LoVo (cell line): ENCODE results near the gene ERC2.

Experiments used
- DNase-seq: peaks from one replicate; pipeline ENCODE4 v3.0.0-alpha.2; 2016; ENCODE audit warnings: low spot score

Gene ERC2

GRCh38 chr3:55984626-55985025 is 483.6 kb downstream of the ERC2 start:
- no peak for DNase-seq

- DNase-seq: no peak
These were observed 489.3 kb downstream of the ERC2 start for GRCh38 chr3:55978953-55979352.

- DNase-seq: no peak
These were observed 493.7 kb downstream of the ERC2 start for GRCh38 chr3:55974421-55975165.

- no peak for DNase-seq
These were observed 498.6 kb downstream of the ERC2 start for GRCh38 chr3:55969634-55970033.

GRCh38 chr3:55968331-55968730 is 499.9 kb downstream of the ERC2 start:
- DNase-seq: no peak

GRCh38 chr3:55966566-55966965 is 501.7 kb downstream of the ERC2 start:
- no peak for DNase-seq

- DNase-seq: no peak
These were observed 502.5 kb downstream of the ERC2 start for GRCh38 chr3:55965776-55966175.

GRCh38 chr3:55964491-55964985 is 503.7 kb downstream of the ERC2 start:
- DNase-seq: no peak

GRCh38 chr3:55963601-55964000 is 504.7 kb downstream of the ERC2 start:
- no peak for DNase-seq

GRCh38 chr3:55959471-55960080 is 508.7 kb downstream of the ERC2 start:
- no peak for DNase-seq

GRCh38 chr3:55958605-55959004 is 509.7 kb downstream of the ERC2 start:
- no peak for DNase-seq

GRCh38 chr3:55955891-55956477 is 512.3 kb downstream of the ERC2 start:
- no peak for DNase-seq

- no peak for DNase-seq
These were observed 516.9 kb downstream of the ERC2 start for GRCh38 chr3:55951388-55951787.

GRCh38 chr3:55947406-55947805 is 520.9 kb downstream of the ERC2 start:
- DNase-seq: no peak

GRCh38 chr3:55946574-55947160 is 521.6 kb downstream of the ERC2 start:
- DNase-seq: no peak

- DNase-seq: no peak
These were observed 525.4 kb downstream of the ERC2 start for GRCh38 chr3:55942868-55943267.

- no peak for DNase-seq
These were observed 529.0 kb downstream of the ERC2 start for GRCh38 chr3:55939287-55939686.

GRCh38 chr3:55937301-55937700 is 531.0 kb downstream of the ERC2 start:
- no peak for DNase-seq

GRCh38 chr3:55936549-55937052 is 531.7 kb downstream of the ERC2 start:
- no peak for DNase-seq

GRCh38 chr3:55935241-55935640 is 533.0 kb downstream of the ERC2 start:
- DNase-seq: no peak

- no peak for DNase-seq
These were observed 533.5 kb downstream of the ERC2 start for GRCh38 chr3:55934771-55935170.

GRCh38 chr3:55929154-55929869 is 539.0 kb downstream of the ERC2 start:
- no peak for DNase-seq
